Osteocyte (in vitro differentiated cells): ENCODE results near the gene ENAH. TPM values are rescaled to one million over a fixed set of nuclear protein-coding genes. Genes with fewer than 3 reads are reported as not detected.

Source experiments
- DNase-seq: peaks from one replicate; pipeline ENCODE4 v3.0.0; 2021; ENCODE audit warnings: mixed read lengths; ENCODE audit not compliant: unreplicated experiment; ENCODE audit errors: extremely low spot score
- H3K27ac Mint-ChIP-seq: one replicate; pipeline ENCODE4 v1.8.0; 2021; ENCODE audit warnings: mild to moderate bottlenecking, mixed read lengths; ENCODE audit not compliant: unreplicated experiment
- H3K27me3 Mint-ChIP-seq: one replicate; pipeline ENCODE4 v1.8.0; 2021; ENCODE audit warnings: mixed read lengths; ENCODE audit not compliant: unreplicated experiment
- H3K36me3 Mint-ChIP-seq: one replicate; pipeline ENCODE4 v1.8.0; 2021; ENCODE audit warnings: mixed read lengths; ENCODE audit not compliant: unreplicated experiment
- H3K4me1 Mint-ChIP-seq: one replicate; pipeline ENCODE4 v1.8.0; 2021; ENCODE audit warnings: mixed read lengths; ENCODE audit not compliant: unreplicated experiment
- H3K4me3 Mint-ChIP-seq: one replicate; pipeline ENCODE4 v1.8.0; 2021; ENCODE audit warnings: mild to moderate bottlenecking, moderate library complexity, mixed read lengths; ENCODE audit not compliant: unreplicated experiment
- H3K9me3 Mint-ChIP-seq: one replicate; pipeline ENCODE4 v1.8.0; 2021; ENCODE audit warnings: mixed read lengths; ENCODE audit not compliant: unreplicated experiment
- total RNA-seq: library from RNA; stranded (reverse); gene quantifications from 2 replicates; pipeline ENCODE4 v1.2.1, GENCODE V29; 2021
- TF ChIP-seq, protein P1 (sequence below): fragments of 200-600 bp; sonication (generic); IDR thresholded peaks from 2 replicates; pipeline ENCODE4 v1.5.0; 2021; ENCODE audit warnings: antibody characterized with exemption, mild to moderate bottlenecking, moderate library complexity

The ENAH gene
- total RNA-seq, 1 donor from 2014 or later = 232 TPM

DNA sequence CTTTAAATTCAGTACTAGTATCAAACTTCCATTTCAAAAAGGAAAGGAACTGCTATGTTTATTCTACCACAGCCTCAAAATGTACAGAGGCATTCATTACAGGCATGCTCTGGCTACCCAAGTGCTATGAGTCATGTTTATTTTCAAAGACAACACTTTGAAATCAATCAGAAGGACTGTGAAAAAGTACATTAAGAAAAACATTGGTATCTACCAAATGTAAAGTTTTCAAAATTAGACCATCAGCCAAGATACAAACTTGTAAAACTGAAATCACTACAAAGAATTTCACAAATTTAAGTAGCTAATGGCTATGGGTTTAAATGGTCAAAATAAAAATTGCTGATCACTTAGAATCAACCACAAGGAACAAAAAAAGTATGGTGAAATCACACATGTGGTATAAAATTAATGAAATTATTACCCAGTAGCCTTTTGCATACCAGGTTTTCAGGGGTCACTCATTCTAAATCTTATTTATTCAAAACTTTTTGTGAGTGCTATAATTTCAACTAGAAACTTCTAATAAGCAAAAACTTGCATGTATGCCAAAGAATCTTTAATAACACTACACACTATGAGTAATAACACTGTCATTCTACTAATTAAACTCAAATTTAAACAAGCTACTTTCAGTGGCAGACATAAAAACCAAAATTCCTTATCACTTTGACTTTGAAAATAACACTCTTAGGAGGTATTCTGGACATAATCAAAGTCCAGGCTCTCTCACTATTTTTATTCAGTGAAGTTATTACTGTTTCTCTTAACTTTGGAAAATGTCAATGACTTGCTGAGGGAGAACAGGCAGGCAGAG is 49.2 kb downstream of the ENAH start:
- peak overlapping the region; percentile 91 for H3K27ac Mint-ChIP-seq
- no peaks in the 10 kb centered on the region for H3K9me3 Mint-ChIP-seq
- peak overlapping the region; percentile 53 for H3K4me3 Mint-ChIP-seq
- peaks cover 73% of the 10 kb centered on the region for H3K4me1 Mint-ChIP-seq
- H3K36me3 Mint-ChIP-seq = peaks cover 12% of the 10 kb centered on the region
- no peaks in the 10 kb centered on the region for H3K27me3 Mint-ChIP-seq
- DNase-seq = no peak
- TF ChIP-seq, protein P1, sequence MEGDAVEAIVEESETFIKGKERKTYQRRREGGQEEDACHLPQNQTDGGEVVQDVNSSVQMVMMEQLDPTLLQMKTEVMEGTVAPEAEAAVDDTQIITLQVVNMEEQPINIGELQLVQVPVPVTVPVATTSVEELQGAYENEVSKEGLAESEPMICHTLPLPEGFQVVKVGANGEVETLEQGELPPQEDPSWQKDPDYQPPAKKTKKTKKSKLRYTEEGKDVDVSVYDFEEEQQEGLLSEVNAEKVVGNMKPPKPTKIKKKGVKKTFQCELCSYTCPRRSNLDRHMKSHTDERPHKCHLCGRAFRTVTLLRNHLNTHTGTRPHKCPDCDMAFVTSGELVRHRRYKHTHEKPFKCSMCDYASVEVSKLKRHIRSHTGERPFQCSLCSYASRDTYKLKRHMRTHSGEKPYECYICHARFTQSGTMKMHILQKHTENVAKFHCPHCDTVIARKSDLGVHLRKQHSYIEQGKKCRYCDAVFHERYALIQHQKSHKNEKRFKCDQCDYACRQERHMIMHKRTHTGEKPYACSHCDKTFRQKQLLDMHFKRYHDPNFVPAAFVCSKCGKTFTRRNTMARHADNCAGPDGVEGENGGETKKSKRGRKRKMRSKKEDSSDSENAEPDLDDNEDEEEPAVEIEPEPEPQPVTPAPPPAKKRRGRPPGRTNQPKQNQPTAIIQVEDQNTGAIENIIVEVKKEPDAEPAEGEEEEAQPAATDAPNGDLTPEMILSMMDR = no peak

GRCh38 chr1:225602590-225603206 is 50.2 kb downstream of the ENAH start:
- Mint-ChIP-seq H3K4me1 (peaks cover 73% of the 10 kb centered on the region), H3K9me3 (no peaks in the 10 kb centered on the region), H3K4me3 (peak overlapping the region; percentile 50)

GRCh38 chr1:225601902-225602589 is 50.9 kb downstream of the ENAH start:
- Mint-ChIP-seq H3K27me3 (no peaks in the 10 kb centered on the region), H3K9me3 (no peaks in the 10 kb centered on the region), H3K4me1 (peaks cover 73% of the 10 kb centered on the region), H3K27ac (peak overlapping the region; percentile 91), H3K4me3 (no peak overlapping the region), H3K36me3 (peaks cover 12% of the 10 kb centered on the region)
- TF ChIP-seq, protein P1 = no peak
- DNase-seq = no peak

More at GRCh38 chr1:225602590-225603206, 50.2 kb downstream of the ENAH start:
- TF ChIP-seq, protein P1 = no peak
- peaks cover 12% of the 10 kb centered on the region for H3K36me3 Mint-ChIP-seq
- peak overlapping the region; percentile 91 for H3K27ac Mint-ChIP-seq
- DNase-seq = no peak
- H3K27me3 Mint-ChIP-seq = no peaks in the 10 kb centered on the region

GRCh38 chr1:225598847-225599246 is 54.1 kb downstream of the ENAH start:
- H3K4me3 Mint-ChIP-seq = peak overlapping the region; percentile 12

More at GRCh38 chr1:225598847-225599246, 54.1 kb downstream of the ENAH start:
- Mint-ChIP-seq H3K27me3 (no peaks in the 10 kb centered on the region), H3K9me3 (no peaks in the 10 kb centered on the region), H3K4me1 (peaks cover 78% of the 10 kb centered on the region), H3K36me3 (peaks cover 18% of the 10 kb centered on the region), H3K27ac (peak overlapping the region; percentile 50)
- no peak for DNase-seq
- TF ChIP-seq, protein P1 = no peak
